Chondrocyte (in vitro differentiated cells): Measurements from ENCODE around the gene CKLF. TPM values are rescaled to one million over a fixed set of nuclear protein-coding genes. Genes with fewer than 3 reads are reported as not detected.
A peak's percentile ranks its signal among the peaks of the same experiment; 100 is the strongest.

Experiments used
- DNase-seq: peaks from one replicate; pipeline ENCODE4 v3.0.0; 2021; ENCODE audit warnings: mixed read lengths, low spot score
- H3K27ac Mint-ChIP-seq: one replicate; pipeline ENCODE4 v1.8.0; 2021; ENCODE audit warnings: mild to moderate bottlenecking, moderate library complexity, mixed read lengths; ENCODE audit not compliant: unreplicated experiment
- H3K27me3 Mint-ChIP-seq: 2 replicates; pipeline ENCODE4 v1.8.0; 2021; ENCODE audit warnings: low read depth, mixed read lengths
- H3K36me3 Mint-ChIP-seq: 2 replicates; pipeline ENCODE4 v1.8.0; 2021; ENCODE audit warnings: low read depth, mixed read lengths
- H3K4me1 Mint-ChIP-seq: 2 replicates; pipeline ENCODE4 v1.8.0; 2021; ENCODE audit warnings: low read depth, mild to moderate bottlenecking, mixed read lengths
- H3K4me3 Mint-ChIP-seq: one replicate; pipeline ENCODE4 v1.8.0; 2021; ENCODE audit warnings: mild to moderate bottlenecking, moderate library complexity, mixed read lengths; ENCODE audit not compliant: unreplicated experiment
- H3K9me3 Mint-ChIP-seq: 2 replicates; pipeline ENCODE4 v1.8.0; 2021; ENCODE audit warnings: low read depth, mixed read lengths
- total RNA-seq: library from RNA; stranded (reverse); gene quantifications from 3 replicates; pipeline ENCODE4 v1.2.1, GENCODE V29; 2021
- TF ChIP-seq, protein P1 (sequence below): fragments of 200-600 bp; sonication (generic); IDR thresholded peaks from 2 replicates; pipeline ENCODE4 v1.5.0; 2021; ENCODE audit warnings: antibody characterized with exemption, mild to moderate bottlenecking, moderate library complexity

The CKLF gene
- total RNA-seq, 1 donor from 2014 or later, result 47.3 TPM

DNA sequence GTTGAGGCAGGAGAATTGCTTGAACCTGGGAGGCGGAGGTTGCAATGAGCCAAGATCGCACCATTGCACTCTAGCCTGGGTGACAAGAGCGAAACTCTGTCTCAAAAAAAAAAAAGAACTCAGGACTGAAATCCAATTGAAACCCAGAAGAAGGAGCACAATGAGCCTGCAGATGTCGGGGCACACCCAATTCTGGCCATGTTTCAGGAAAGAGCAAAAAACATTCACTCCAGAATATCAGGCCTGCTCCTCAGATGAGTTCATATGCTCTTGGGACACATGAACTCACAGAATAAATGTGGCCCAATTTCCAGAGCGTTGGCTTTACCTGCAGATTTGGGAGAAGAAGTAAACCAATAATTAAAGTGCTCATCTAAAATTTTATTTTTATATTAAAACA, 23.9 kb downstream of the CKLF start:
- Mint-ChIP-seq H3K27me3 (no peaks in the 10 kb centered on the region), H3K4me1 (peaks cover 59% of the 10 kb centered on the region), H3K9me3 (no peaks in the 10 kb centered on the region), H3K36me3 (no peaks in the 10 kb centered on the region), H3K4me3 (no peak overlapping the region), H3K27ac (no peak overlapping the region)
- TF ChIP-seq, protein P1, sequence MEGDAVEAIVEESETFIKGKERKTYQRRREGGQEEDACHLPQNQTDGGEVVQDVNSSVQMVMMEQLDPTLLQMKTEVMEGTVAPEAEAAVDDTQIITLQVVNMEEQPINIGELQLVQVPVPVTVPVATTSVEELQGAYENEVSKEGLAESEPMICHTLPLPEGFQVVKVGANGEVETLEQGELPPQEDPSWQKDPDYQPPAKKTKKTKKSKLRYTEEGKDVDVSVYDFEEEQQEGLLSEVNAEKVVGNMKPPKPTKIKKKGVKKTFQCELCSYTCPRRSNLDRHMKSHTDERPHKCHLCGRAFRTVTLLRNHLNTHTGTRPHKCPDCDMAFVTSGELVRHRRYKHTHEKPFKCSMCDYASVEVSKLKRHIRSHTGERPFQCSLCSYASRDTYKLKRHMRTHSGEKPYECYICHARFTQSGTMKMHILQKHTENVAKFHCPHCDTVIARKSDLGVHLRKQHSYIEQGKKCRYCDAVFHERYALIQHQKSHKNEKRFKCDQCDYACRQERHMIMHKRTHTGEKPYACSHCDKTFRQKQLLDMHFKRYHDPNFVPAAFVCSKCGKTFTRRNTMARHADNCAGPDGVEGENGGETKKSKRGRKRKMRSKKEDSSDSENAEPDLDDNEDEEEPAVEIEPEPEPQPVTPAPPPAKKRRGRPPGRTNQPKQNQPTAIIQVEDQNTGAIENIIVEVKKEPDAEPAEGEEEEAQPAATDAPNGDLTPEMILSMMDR, result no peak
- no peak for DNase-seq

DNA sequence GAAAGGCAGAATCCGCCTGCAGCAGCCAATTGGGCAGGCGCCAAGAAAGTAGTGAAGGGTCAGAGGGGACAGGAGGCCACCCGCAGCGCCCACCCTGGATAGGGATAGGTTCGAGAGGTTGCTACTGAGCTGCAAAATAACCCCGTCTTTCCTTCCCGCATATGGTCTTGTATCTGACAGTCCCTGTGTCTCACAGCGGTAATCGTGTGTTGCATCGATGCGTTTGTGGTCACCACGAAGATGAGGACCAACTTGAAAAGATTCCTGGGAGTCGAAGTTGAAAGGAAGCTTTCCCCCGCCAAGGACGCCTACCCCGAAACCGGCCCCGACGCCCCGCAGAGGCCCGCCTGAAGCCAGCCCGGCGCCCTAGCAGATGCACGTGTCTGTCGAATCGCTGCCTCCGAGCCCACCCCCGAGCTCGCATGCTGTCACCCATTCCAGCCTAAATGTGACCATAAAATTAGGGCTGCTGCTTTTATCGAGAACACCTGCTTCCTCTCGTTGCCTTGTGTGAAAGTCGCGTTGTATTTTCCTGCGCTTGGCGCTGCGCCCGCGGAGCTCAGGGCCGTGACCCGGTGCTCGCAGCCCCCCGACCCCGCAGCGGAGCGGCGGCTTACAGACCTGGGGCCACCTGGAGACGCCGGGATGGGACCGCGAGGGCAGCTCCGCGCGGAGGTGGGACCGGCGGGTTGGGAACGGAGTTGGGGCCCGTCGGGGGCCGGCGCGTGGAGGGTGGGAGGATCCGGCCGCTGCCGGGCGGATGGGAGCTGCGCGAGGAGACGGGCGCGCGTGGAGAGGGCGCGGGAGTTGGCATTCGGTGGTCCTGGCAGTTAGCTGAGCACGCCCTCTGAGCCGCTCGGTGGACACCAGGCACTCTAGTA, 26.5 kb downstream of the CKLF start, which contains the start of gene CMTM2:
Gene CMTM2 (plus strand): TSS at position 813 of the 881 bp plus-strand sequence. CDS start 145 bp downstream, outside the sequence.
- Mint-ChIP-seq H3K9me3 (no peaks in the 10 kb centered on the region), H3K27ac (peak within 1 kb of the TSS; percentile 97), H3K4me3 (no peak within 1 kb of the TSS), H3K36me3 (no peaks in the 10 kb centered on the region), H3K27me3 (no peaks in the 10 kb centered on the region), H3K4me1 (peaks cover 50% of the 10 kb centered on the region)
- TF ChIP-seq, protein P1, result no peak
- DNase-seq, result no peak

DNA sequence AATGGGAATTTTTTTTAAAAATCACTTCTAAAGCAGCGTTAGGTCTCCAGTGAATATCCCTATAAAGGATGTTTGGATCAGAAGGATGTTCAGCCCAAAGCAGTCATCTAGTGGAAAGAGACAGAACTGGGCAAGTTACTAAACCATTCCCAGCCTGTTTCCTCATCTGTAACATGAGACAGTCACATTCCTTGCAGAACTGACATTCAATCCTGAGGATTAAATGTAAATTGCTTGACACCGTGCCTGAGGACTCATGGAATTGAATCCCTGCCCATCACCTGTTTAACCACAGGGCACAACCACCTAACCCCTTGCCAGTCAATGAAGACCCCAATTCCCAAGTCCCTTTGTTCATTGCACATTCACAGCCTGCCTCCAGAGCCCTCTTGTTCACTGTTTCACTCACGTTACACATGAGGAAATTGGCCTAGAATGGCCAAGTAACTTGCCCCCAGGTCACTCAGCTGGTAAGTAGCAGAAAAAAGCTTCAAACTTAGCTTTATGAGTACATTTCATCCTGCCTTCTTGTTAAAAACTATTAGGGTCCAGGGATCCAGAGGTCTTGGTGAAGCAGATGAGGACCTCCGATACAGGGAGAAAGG, 28.3 kb downstream of the CKLF start:
- peaks cover 38% of the 10 kb centered on the region for H3K4me1 Mint-ChIP-seq
- TF ChIP-seq, protein P1, result peak; percentile 69
- peak overlapping the region; percentile 97 for H3K27ac Mint-ChIP-seq
- no peaks in the 10 kb centered on the region for H3K9me3 Mint-ChIP-seq
- H3K4me3 Mint-ChIP-seq, result peak overlapping the region; percentile 17
- no peak for DNase-seq
- no peaks in the 10 kb centered on the region for H3K36me3 Mint-ChIP-seq
- no peaks in the 10 kb centered on the region for H3K27me3 Mint-ChIP-seq

DNA sequence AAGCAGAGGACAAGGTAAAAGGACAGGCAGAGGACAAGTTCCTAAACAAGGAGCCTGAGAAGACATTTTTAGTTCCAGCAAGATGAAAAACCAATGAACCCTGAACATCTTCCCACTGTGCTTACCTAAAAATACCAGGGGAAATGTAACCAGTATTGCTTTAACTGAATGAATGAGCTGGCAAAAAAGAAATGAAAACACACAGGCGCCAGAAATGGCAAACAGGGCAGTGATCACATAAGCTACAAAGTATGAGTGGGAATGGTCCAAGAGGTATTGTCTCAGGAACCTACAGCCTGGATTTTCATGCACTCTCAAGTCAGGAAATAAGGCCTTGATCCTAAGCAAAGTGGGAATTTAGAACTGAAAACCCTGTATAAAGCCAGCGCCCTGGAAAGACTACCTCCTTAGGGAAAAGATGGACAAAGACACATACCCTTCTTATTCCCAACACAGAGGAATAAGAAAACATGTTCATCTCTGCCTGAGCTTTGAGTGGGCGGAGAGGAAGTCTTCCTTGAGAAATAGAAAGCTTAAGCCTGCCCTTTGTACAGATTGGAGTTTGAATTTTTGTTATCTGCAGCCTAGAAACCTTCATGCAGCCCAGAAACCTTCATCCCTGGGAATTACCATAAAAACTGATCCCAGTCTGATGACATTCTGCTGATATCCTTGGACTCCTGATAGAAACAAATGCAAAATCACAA, 29.0 kb downstream of the CKLF start:
- H3K27me3 Mint-ChIP-seq, result no peaks in the 10 kb centered on the region
- no peak for DNase-seq
- peak overlapping the region; percentile 17 for H3K4me3 Mint-ChIP-seq
- no peaks in the 10 kb centered on the region for H3K9me3 Mint-ChIP-seq
- no peaks in the 10 kb centered on the region for H3K36me3 Mint-ChIP-seq
- TF ChIP-seq, protein P1, result no peak
- H3K27ac Mint-ChIP-seq, result peak overlapping the region; percentile 97
- H3K4me1 Mint-ChIP-seq, result peaks cover 38% of the 10 kb centered on the region
